Activated naive CD4-positive, alpha-beta T cell treated with anti-CD3 and anti-CD28 coated beads, Interleukin-2, amount 10 ng/mL, durations not matched to agents 5 hours and 36 hours (primary cell): ENCODE measurements around the gene ZBTB16. TPM values are rescaled to one million over a fixed set of nuclear protein-coding genes. Genes with fewer than 3 reads are reported as not detected.

Experiments
- total RNA-seq, 2 experiments: library from RNA; stranded (reverse); gene quantifications; one replicate each; pipeline ENCODE4 v1.2.3, GENCODE V29; 2021

ZBTB16 gene, protein sequence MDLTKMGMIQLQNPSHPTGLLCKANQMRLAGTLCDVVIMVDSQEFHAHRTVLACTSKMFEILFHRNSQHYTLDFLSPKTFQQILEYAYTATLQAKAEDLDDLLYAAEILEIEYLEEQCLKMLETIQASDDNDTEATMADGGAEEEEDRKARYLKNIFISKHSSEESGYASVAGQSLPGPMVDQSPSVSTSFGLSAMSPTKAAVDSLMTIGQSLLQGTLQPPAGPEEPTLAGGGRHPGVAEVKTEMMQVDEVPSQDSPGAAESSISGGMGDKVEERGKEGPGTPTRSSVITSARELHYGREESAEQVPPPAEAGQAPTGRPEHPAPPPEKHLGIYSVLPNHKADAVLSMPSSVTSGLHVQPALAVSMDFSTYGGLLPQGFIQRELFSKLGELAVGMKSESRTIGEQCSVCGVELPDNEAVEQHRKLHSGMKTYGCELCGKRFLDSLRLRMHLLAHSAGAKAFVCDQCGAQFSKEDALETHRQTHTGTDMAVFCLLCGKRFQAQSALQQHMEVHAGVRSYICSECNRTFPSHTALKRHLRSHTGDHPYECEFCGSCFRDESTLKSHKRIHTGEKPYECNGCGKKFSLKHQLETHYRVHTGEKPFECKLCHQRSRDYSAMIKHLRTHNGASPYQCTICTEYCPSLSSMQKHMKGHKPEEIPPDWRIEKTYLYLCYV
- 1 to 10 TPM; 4.8 to 5.4 TPM for total RNA-seq

DNA sequence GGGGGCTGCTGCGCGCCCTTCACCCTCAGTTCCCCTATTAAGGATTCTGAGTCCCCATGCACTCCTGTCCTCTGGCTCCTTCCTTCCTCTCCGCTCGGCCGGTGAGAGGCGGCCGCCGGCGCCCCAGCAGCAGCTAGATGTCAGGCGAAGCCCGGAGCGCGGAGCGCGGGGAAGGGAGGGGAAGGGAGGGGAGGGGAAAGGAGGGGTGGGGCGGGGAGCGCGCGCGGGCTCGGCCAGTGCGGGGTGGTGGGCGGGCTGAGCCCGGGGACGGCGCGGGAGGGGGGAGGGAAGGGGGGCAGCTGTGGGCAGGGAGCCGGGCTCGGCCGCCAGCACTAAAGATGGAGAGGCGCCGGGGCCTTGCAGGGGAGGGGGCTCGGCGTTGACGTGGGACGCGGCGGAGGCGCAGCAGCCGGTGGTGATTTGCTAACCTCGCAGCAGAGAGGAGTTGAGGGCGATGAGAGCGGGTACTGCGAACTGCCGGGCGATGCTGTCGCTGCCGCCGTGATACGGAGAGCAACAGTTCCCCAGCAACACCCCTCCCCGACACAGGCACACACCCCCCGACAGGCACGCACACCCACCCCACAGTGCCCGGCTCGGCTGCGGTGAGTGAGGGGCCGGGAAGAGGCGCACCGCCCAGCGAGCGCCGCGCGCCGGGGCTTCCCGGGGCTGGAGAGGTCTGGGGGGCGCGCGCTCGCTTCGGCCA lies at the start of gene ZBTB16:
TSS of gene ZBTB16 (plus strand) at position 434 of the 706 bp plus-strand sequence. CDS start 3,590 bp downstream, outside the sequence.

DNA sequence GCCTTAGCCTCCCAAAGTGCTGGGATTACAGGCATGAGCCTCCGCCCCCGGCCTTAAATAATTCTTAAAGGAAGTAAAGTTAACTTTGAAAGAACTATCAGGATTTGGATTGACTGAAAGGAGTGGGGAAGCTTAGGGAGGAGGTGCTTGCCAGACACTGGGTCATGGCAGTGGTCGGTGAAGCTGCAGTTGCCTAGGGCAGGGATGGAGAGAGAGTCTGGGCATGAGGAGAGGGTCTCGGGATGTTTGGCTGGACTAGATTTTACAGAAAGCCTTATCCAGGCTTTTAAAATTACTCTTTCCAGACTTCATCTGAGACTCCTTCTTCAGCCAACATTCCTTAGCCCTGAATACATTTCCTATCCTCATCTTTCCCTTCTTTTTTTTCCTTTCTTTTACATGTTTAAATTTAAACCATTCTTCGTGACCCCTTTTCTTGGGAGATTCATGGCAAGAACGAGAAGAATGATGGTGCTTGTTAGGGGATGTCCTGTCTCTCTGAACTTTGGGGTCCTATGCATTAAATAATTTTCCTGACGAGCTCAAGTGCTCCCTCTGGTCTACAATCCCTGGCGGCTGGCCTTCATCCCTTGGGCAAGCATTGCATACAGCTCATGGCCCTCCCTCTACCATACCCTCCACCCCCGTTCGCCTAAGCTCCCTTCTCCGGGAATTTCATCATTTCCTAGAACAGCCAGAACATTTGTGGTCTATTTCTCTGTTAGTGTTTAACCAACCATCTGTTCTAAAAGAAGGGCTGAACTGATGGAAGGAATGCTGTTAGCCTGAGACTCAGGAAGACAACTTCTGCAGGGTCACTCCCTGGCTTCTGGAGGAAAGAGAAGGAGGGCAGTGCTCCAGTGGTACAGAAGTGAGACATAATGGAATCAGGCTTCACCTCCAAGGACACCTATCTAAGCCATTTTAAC lies 236.4 kb downstream of the ZBTB16 start, which contains the start of gene NNMT:
TSS of gene NNMT (plus strand) at position 724 of the 929 bp plus-strand sequence. CDS start at position 882, 158 bp downstream.

Other genes with a start within 250 kb of the ZBTB16 start
- gene USP28, start 184.1 kb upstream of the ZBTB16 start, total RNA-seq: 10 to 100 TPM; 35.6 to 36.9 TPM
- not detected for gene HTR3B, start 154.9 kb upstream of the ZBTB16 start, total RNA-seq
- not detected for gene HTR3A, start 84.6 kb upstream of the ZBTB16 start, total RNA-seq
- not detected for gene NNMT, start 236.7 kb downstream of the ZBTB16 start, total RNA-seq